ENCODE measurements around the gene VWA3A. TPM values are rescaled to one million over a fixed set of nuclear protein-coding genes. Genes with fewer than 3 reads are reported as not detected.

Gene VWA3A
- total RNA-seq, 1 experiment from 2014 or later, result not detected

DNA sequence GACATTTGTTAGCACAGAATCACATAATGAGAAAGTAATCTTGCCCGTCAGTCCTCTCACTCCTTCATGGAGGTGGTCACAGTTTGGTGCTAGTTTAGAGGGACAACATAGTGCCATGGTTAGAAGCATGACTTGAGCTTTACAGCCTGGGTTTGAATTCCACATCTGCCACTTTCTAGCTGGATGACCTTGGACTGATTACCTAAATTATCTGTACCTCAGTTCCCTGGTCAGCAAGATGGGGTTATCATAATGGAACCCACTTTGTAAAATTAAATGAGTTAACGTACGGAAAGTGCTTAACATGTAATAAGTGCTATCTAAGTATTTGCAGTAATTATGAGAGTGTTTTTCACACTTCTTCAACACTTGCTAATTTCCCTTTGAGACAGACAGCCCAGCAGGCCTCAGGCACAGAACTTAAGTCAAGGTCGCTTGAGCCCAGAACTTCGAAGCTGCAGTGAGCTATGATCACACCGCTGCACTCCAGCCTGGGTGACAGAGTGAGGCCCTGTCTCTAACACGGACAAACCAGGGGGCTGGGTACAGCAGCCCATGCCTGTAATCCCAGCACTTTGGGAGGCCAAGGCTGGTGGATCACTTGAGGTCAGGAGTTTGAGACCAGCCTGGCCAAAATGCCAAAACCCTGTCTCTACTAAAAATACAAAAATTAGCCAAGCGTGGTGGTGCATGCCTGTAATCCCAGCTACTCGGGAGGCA, 7.1 kb downstream of the VWA3A start:
- intact Hi-C loops (cut with micrococcal nuclease; ENCODE audit: unreplicated experiment) (loop anchor here (5.0 kb wide), 1 partner anchor 88 kb away; no protein-coding TSS in a partner anchor), in situ Hi-C loops (cut with HindIII; ENCODE audit: low pct_unique_long_range_greater_than_20kb, low sequenced_read_pairs) (loop anchor here (25.0 kb wide), 1 partner anchor 88 kb away; no protein-coding TSS in a partner anchor)
- ChIA-PET POLR2A (interaction anchor here (0.6 kb wide), 1 partner anchor 89 kb away, joined by 3 read pairs; no protein-coding TSS in a partner anchor), CTCF (interaction anchor here (0.6 to 1.9 kb wide), 13 partner anchors 17 to 187 kb away, joined by 3 to 15 read pairs (median 5); no protein-coding TSS in a partner anchor)
- Histone ChIP-seq H3K4me3 (ENCODE audit: low read depth in 2 of 2, low read length in 2 of 2) (no peak overlapping the region), H3K36me3 (ENCODE audit: control insufficient read depth, insufficient read depth, low read length) (no peaks in the 10 kb centered on the region), H3K9me3 (ENCODE audit: control insufficient read depth, insufficient read depth, low read depth, low read length) (no peaks in the 10 kb centered on the region), H3K27ac (ENCODE audit: low read length) (no peak overlapping the region), H3K4me1 (ENCODE audit: control insufficient read depth, insufficient read depth, low read length) (no peaks in the 10 kb centered on the region), H3K27me3 (ENCODE audit: control insufficient read depth, insufficient read depth, low read length) (no peaks in the 10 kb centered on the region)
- no peak for TF ChIP-seq POLR2AphosphoS5 (IDR thresholded peaks at IDR 0.05; ENCODE audit: low read depth, low read length)
- TF ChIP-seq CTCF (IDR thresholded peaks at IDR 0.05), result peak; percentile 63
- TF ChIP-seq REST (IDR thresholded peaks at IDR 0.05; ENCODE audit: insufficient read depth in 1 of 2, low read depth in 2 of 2, low read length in 1 of 2), result no peak
- TF ChIP-seq TCF7L2 (IDR thresholded peaks at IDR 0.05; ENCODE audit: low read depth, low read length), result no peak
- ATAC-seq, result no peak
- BruUV-seq (replicated peaks), result no TSS peak
- no peak for DNase-seq (ENCODE audit: low read depth, low spot score)

- ATAC-seq, result no peak
- ChIA-PET CTCF (no interaction called here), POLR2A (no interaction called here)
- no peak for DNase-seq (ENCODE audit: low read depth, low spot score)
- no peaks in the 10 kb centered on the region for H3K9me3 ChIP-seq (ENCODE audit: control insufficient read depth, insufficient read depth, low read depth, low read length)
- no peak overlapping the region for H3K27ac ChIP-seq (ENCODE audit: low read length)
- no peak for TF ChIP-seq SIN3A (IDR thresholded peaks at IDR 0.05; ENCODE audit: borderline replicate concordance, insufficient read depth, low read depth, low read length)
- no peak for TF ChIP-seq TCF7L2 (IDR thresholded peaks at IDR 0.05; ENCODE audit: low read depth, low read length)
- no peak for TF ChIP-seq CTCF (IDR thresholded peaks at IDR 0.05)
- no peak for TF ChIP-seq REST (IDR thresholded peaks at IDR 0.05; ENCODE audit: insufficient read depth in 1 of 2, low read depth in 2 of 2, low read length in 1 of 2)
- no peak for TF ChIP-seq POLR2AphosphoS5 (IDR thresholded peaks at IDR 0.05; ENCODE audit: low read depth, low read length)
- no peaks in the 10 kb centered on the region for H3K36me3 ChIP-seq (ENCODE audit: control insufficient read depth, insufficient read depth, low read length)
- no peak overlapping the region for H3K4me3 ChIP-seq (ENCODE audit: low read depth in 2 of 2, low read length in 2 of 2)
- intact Hi-C loops (cut with micrococcal nuclease; ENCODE audit: unreplicated experiment), result no loop called here
- in situ Hi-C loops (cut with HindIII; ENCODE audit: low pct_unique_long_range_greater_than_20kb, low sequenced_read_pairs), result no loop called here
- no peaks in the 10 kb centered on the region for H3K4me1 ChIP-seq (ENCODE audit: control insufficient read depth, insufficient read depth, low read length)
- BruUV-seq (replicated peaks), result no TSS peak
- H3K27me3 ChIP-seq (ENCODE audit: control insufficient read depth, insufficient read depth, low read length), result peaks cover 7% of the 10 kb centered on the region
Measured at GRCh38 chr16:22103441-22103840, 11.1 kb downstream of the VWA3A start.

All from Panc1 (cell line).